ENCODE measurements around the gene SRD5A2.

- TF ChIP-seq RXRA (IDR thresholded peaks at IDR 0.05; ENCODE audit: insufficient read depth, low read depth, low read length) (no peak), MAX (IDR thresholded peaks at IDR 0.05) (no peak), CTCF (IDR thresholded peaks at IDR 0.05; ENCODE audit: control extremely low read depth in 1 of 3, insufficient read depth in 1 of 3, low read depth in 1 of 3, low read length in 3 of 3) (no peak), SP2 (IDR thresholded peaks at IDR 0.05; ENCODE audit: low read length) (no peak), POLR2A (IDR thresholded peaks at IDR 0.05; ENCODE audit: control extremely low read depth in 1 of 2, low read depth in 2 of 2, low read length in 2 of 2) (no peak), JUN (IDR thresholded peaks at IDR 0.05; ENCODE audit: low read depth, low read length) (no peak), TEAD4 (IDR thresholded peaks at IDR 0.05; ENCODE audit: low read depth, low read length) (no peak), NANOG (IDR thresholded peaks at IDR 0.05; ENCODE audit: insufficient read depth, low read depth, low read length, poor library complexity, severe bottlenecking) (no peak), SAP30 (IDR thresholded peaks at IDR 0.05; ENCODE audit: insufficient read depth, insufficient replicate concordance, low read length) (no peak), GTF2F1 (IDR thresholded peaks at IDR 0.05; ENCODE audit: borderline replicate concordance, low read depth, low read length) (no peak), GABPA (IDR thresholded peaks at IDR 0.05; ENCODE audit: borderline replicate concordance, insufficient read depth, low read length) (no peak)
Observed at GRCh38 chr2:31598694-31599093, 18.0 kb upstream of the SRD5A2 start.

Data from H1 (cell line).